GM12878 (cell line): Measurements from ENCODE around the gene CCDC87.

Experiments used
- CTCF ChIP-seq, 3 experiments: IDR thresholded peaks in 2 of 3; conservative IDR thresholded peaks in 1 of 3; 2 replicates each; pipeline ENCODE4 v1.5.1; 2011; ENCODE audit warnings: low read depth in 3 of 3, low read length in 3 of 3, mild to moderate bottlenecking in 3 of 3, control low read depth in 2 of 3, moderate library complexity in 2 of 3, inconsistent platforms in 1 of 3, mixed read lengths in 1 of 3; ENCODE audit not compliant: control insufficient read depth in 2 of 3, insufficient read depth in 1 of 3; ENCODE audit errors: extremely low read depth in 1 of 3
- ELK1 ChIP-seq: IDR thresholded peaks from 2 replicates; pipeline ENCODE4 v1.6.1; 2012; ENCODE audit warnings: low read depth, low read length, improper control_type of control experiment
- POLR2A ChIP-seq: IDR thresholded peaks from 2 replicates; pipeline ENCODE4 v1.6.1; 2011; ENCODE audit warnings: low read depth, mild to moderate bottlenecking, low read length

- TF ChIP-seq POLR2A (no peak), CTCF (IDR thresholded peaks at IDR 0.05 in 2 of 3, conservative IDR thresholded peaks at IDR 0.05 in 1 of 3; ENCODE audit: control insufficient read depth in 2 of 3, extremely low read depth in 1 of 3, insufficient read depth in 1 of 3, low read depth in 3 of 3, low read length in 3 of 3) (no peak), ELK1 (no peak)
Observed at GRCh38 chr11:66561975-66562248, 31.0 kb downstream of the CCDC87 start.
